RWPE1 (cell line): ENCODE data around the gene TMEM91.
"Not testable (repeated sequence)": the region's sequence is repeated elsewhere in the genome, so short reads cannot be mapped to it uniquely, and the experiment has no call there.

Experiments used
- CTCF ChIA-PET: fragments of 350-600 bp; sonication (Branson Sonifier 250); formaldehyde crosslinking; extraction: SDS; loops from one replicate; lab custom pipeline; 2021; lab: Yijun Ruan, JAX
- POLR2A ChIA-PET: fragments of 400-600 bp; formaldehyde crosslinking; extraction: SDS; loops from one replicate; lab custom pipeline; 2020; ENCODE audit warnings: antibody characterized with exemption; ENCODE audit not compliant: low non-redundant PET; lab: Yijun Ruan, JAX
- DNase-seq: peaks from one replicate; pipeline ENCODE4 v3.0.0; 2012; ENCODE audit warnings: low spot score
- H3K27ac ChIP-seq: fragments of 450-650 bp; 2 replicates; pipeline ENCODE4 v1.5.1; 2017
- CTCF ChIP-seq: fragments of 450-650 bp; conservative IDR thresholded peaks from 2 replicates; pipeline ENCODE4 v1.5.1; 2017; ENCODE audit warnings: low read depth, mild to moderate bottlenecking

The TMEM91 gene

GRCh38 chr19:41341669-41342490 is 34.5 kb upstream of the TMEM91 start:
- TF ChIP-seq CTCF = no peak
- ChIA-PET POLR2A (no interaction called here), CTCF (interaction anchor here (0.6 kb wide), 1 partner anchor 33 kb away, joined by 3 read pairs; no protein-coding TSS in a partner anchor)
- H3K27ac ChIP-seq = peak overlapping the region; percentile 21
- DNase-seq = no peak

GRCh38 chr19:41344162-41344561 is 32.2 kb upstream of the TMEM91 start:
- H3K27ac ChIP-seq = no peak overlapping the region
- CTCF ChIA-PET = interaction anchor here (0.6 kb wide), 1 partner anchor 24 kb away, joined by 3 read pairs; no protein-coding TSS in a partner anchor

GRCh38 chr19:41346916-41347315 is 29.4 kb upstream of the TMEM91 start:
- ChIA-PET POLR2A (interaction anchor here (0.6 kb wide), 1 partner anchor 23 kb away, joined by 3 read pairs; no protein-coding TSS in a partner anchor), CTCF (interaction anchor here (1.2 kb wide), 1 partner anchor 217 kb away, joined by 5 read pairs; no protein-coding TSS in a partner anchor)
- H3K27ac ChIP-seq = 0 out of 2 replicates have a peak overlapping the region, but pooled peaks have one; percentile 2
- DNase-seq = not testable (repeated sequence)

More at GRCh38 chr19:41344162-41344561, 32.2 kb upstream of the TMEM91 start:
- no peak for DNase-seq
- POLR2A ChIA-PET = no interaction called here
- no peak for TF ChIP-seq CTCF

- peak overlapping the region; percentile 84 for H3K27ac ChIP-seq
- ChIA-PET CTCF (interaction anchor here (1.8 kb wide), 1 partner anchor 42 kb away, joined by 10 read pairs; the partner anchor contains the start of gene CCDC97), POLR2A (interaction anchor here (0.5 to 1.6 kb wide), 4 partner anchors 13 to 163 kb away, joined by 3 to 9 read pairs (median 4); partner anchors contain the start of gene B9D2)
- DNase-seq = no peak
- TF ChIP-seq CTCF = no peak
Observed at GRCh38 chr19:41350735-41351338, 25.5 kb upstream of the TMEM91 start.

GRCh38 chr19:41351339-41352245 is 24.7 kb upstream of the TMEM91 start:
- no peak for TF ChIP-seq CTCF
- ChIA-PET POLR2A (interaction anchor here (0.5 to 1.6 kb wide), 5 partner anchors 12 to 164 kb away, joined by 3 to 9 read pairs (median 4); partner anchors contain the start of gene B9D2), CTCF (interaction anchor here (1.8 to 2.3 kb wide), 2 partner anchors 43 to 148 kb away, joined by 6 to 10 read pairs; partner anchors contain the start of gene CCDC97)
- H3K27ac ChIP-seq = peak overlapping the region; percentile 84
- peak; percentile 86 for DNase-seq

GRCh38 chr19:41352279-41352608 is 24.1 kb upstream of the TMEM91 start:
- no peak for TF ChIP-seq CTCF
- H3K27ac ChIP-seq = peak overlapping the region; percentile 84
- ChIA-PET POLR2A (interaction anchor here (1.0 to 1.6 kb wide), 2 partner anchors 11 to 25 kb away, joined by 7 to 9 read pairs; partner anchors contain the start of gene B9D2), CTCF (interaction anchor here (1.8 to 2.3 kb wide), 2 partner anchors 43 to 148 kb away, joined by 6 to 10 read pairs; partner anchors contain the start of gene CCDC97)
- DNase-seq = no peak
